AG04450 (cell line): ENCODE results near the gene PLXNA4. TPM values are rescaled to one million over a fixed set of nuclear protein-coding genes. Genes with fewer than 3 reads are reported as not detected.

ENCODE experiments used
- CTCF ChIA-PET: fragments of 300-600, 350-600 bp; formaldehyde crosslinking; extraction: SDS; loops from one replicate; lab custom pipeline; 2022; ENCODE audit warnings: antibody characterized with exemption, inconsistent platforms; lab: Charles Lee
- POLR2A ChIA-PET: fragments of 350-600 bp; formaldehyde crosslinking; extraction: SDS; loops from one replicate; lab custom pipeline; 2021; ENCODE audit warnings: antibody characterized with exemption, inconsistent platforms; lab: Yijun Ruan, JAX
- DNase-seq: peaks from one replicate; pipeline ENCODE4 v3.0.0-alpha.2; 2011; ENCODE audit warnings: low read depth, low spot score
- H3K27ac ChIP-seq: one replicate; pipeline ENCODE4 v1.5.1; 2012; ENCODE audit warnings: low read depth, low read length, control low read depth
- H3K27me3 ChIP-seq: one replicate; pipeline ENCODE4 v1.6.0; 2012; ENCODE audit warnings: low read length; ENCODE audit not compliant: control insufficient read depth, insufficient read depth
- H3K4me3 ChIP-seq: 2 replicates; pipeline ENCODE4 v1.5.1; 2011; ENCODE audit warnings: mild to moderate bottlenecking, low read depth, low read length, control low read depth
- H3K9me3 ChIP-seq: 2 replicates; pipeline ENCODE4 v1.5.1; 2012; ENCODE audit warnings: low read length; ENCODE audit not compliant: control insufficient read depth, insufficient read depth
- polyA plus RNA-seq: library from polyadenylated mRNA; depleted of rRNA; stranded (reverse); fragments of >200 nt; gene quantifications from 2 replicates; pipeline ENCODE4 v1.2.3, GENCODE V29; 2011
- TF ChIP-seq, protein P1 (sequence below): IDR thresholded peaks from 2 replicates; pipeline ENCODE4 v1.5.1; 2011; ENCODE audit warnings: low read depth, low read length, control low read depth, inconsistent platforms

PLXNA4 gene
- polyA plus RNA-seq, 1 experiment, result 0.05 TPM

DNA sequence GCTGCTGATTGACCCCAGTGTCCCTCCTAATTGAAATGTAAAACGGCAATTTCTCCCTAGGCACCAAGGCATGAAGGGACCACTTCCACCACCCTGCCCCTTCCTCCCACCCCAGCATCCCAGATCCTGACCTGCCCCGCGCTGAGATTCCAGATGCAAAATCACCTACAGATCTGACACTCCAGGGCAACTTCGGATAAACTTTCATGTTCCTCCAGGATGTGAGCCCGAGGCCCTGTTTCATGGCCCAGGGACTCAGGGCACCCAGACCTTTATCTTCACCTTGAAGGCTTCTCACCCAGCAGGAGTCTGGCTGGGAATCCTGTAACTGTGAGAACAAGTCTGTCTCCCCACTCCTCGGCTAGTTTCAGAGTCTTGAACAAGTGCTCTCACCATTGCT is 361.8 kb downstream of the PLXNA4 start:
- TF ChIP-seq, protein P1, sequence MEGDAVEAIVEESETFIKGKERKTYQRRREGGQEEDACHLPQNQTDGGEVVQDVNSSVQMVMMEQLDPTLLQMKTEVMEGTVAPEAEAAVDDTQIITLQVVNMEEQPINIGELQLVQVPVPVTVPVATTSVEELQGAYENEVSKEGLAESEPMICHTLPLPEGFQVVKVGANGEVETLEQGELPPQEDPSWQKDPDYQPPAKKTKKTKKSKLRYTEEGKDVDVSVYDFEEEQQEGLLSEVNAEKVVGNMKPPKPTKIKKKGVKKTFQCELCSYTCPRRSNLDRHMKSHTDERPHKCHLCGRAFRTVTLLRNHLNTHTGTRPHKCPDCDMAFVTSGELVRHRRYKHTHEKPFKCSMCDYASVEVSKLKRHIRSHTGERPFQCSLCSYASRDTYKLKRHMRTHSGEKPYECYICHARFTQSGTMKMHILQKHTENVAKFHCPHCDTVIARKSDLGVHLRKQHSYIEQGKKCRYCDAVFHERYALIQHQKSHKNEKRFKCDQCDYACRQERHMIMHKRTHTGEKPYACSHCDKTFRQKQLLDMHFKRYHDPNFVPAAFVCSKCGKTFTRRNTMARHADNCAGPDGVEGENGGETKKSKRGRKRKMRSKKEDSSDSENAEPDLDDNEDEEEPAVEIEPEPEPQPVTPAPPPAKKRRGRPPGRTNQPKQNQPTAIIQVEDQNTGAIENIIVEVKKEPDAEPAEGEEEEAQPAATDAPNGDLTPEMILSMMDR, result no peak
- CTCF ChIA-PET, result no interaction called here
- no peaks in the 10 kb centered on the region for H3K27me3 ChIP-seq
- H3K4me3 ChIP-seq, result no peak overlapping the region
- H3K9me3 ChIP-seq, result no peaks in the 10 kb centered on the region
- no peak for DNase-seq
- POLR2A ChIA-PET, result no interaction called here
- no peak overlapping the region for H3K27ac ChIP-seq

DNA sequence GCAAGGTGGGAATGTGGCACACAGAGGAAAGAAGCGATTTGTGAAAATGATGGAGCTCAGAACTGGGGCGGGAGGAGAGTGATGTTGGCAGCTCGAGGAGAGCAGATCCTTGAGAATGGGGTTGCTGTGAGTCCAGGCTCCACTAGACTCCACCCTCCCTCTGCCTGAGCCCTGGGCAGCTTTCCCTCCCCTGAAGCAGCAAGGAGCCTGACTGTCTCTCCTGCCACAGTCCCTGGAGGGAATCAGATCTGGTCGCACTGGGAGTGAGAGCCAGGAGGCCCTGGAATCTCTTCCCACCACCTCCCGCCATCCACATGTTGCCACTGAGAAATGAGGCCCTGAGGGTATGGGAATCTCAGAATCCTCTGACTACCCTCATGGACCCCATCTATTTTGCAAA is 362.7 kb downstream of the PLXNA4 start:
- Histone ChIP-seq H3K4me3 (no peak overlapping the region), H3K9me3 (no peaks in the 10 kb centered on the region), H3K27ac (no peak overlapping the region), H3K27me3 (no peaks in the 10 kb centered on the region)
- ChIA-PET CTCF (no interaction called here), POLR2A (no interaction called here)
- DNase-seq, result no peak
- TF ChIP-seq, protein P1, result no peak

DNA sequence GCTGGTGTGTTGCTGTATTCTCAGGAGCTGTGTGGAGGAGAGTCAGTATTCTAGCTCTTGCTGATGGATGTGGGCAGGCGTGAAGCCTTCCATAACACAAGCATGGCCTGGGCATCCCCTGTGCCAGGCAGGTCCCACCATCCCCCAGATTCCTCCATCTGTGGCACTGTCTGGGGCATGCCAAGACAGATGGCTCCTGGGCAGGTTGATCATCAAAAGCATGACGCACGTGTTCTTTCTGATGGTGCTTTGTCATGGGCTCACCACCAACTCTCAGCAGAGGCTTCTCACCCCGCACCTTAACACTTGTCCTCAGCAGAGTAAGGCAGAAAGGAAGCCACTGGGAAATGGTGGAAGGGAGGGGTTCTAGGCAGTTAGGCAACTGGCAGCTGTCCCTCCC is 364.3 kb downstream of the PLXNA4 start:
- no peaks in the 10 kb centered on the region for H3K27me3 ChIP-seq
- H3K4me3 ChIP-seq, result no peak overlapping the region
- POLR2A ChIA-PET, result no interaction called here
- no peaks in the 10 kb centered on the region for H3K9me3 ChIP-seq
- no peak for DNase-seq
- TF ChIP-seq, protein P1, result no peak
- CTCF ChIA-PET, result interaction anchor here (1.1 kb wide), 1 partner anchor 267 kb away, joined by 3 read pairs; no protein-coding TSS in a partner anchor
- no peak overlapping the region for H3K27ac ChIP-seq

DNA sequence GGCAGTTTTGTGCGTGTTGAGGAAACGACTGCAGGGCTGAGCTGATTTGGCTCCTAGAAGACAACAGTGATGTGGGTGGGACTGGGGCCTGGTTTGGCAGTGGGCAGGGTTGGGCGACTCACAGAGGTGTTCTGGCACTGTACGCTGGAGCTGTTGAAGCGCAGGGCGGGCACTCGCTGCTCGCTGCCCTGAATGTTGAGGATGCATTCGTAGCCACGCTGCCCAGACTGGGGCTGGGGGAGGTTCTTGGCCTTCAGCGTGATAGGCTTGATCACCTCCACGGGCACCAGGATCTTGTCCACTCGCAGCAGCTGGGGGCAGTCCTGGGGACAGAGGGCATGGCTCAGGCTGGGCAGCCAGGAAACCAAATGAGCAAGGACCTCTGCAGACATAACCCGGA is 365.4 kb downstream of the PLXNA4 start:
- CTCF ChIA-PET, result no interaction called here

DNA sequence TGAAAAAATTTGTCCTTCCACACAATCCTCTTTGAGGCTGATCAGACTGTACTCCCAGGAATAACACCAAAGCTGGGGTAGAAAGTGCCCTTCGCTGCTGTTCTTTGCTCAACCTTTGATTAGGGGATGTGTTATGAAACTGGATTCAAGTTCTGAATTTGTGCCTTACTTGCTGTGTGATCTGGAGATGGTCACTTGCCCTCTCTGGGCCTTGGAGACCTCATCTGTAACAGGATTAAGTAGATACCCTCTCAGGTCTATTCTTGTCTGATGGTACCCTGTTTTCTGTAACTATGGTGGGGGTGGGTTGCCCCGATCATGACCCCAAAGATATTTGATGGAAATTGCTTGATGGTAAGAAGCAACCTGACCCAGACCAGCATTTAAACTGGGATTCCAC is 368.5 kb downstream of the PLXNA4 start:
- Histone ChIP-seq H3K27me3 (no peaks in the 10 kb centered on the region), H3K27ac (no peak overlapping the region), H3K4me3 (no peak overlapping the region), H3K9me3 (no peaks in the 10 kb centered on the region)
- TF ChIP-seq, protein P1, result no peak
- POLR2A ChIA-PET, result no interaction called here
- CTCF ChIA-PET, result no interaction called here
- DNase-seq, result no peak

More for the DNA sequence above, 365.4 kb downstream of the PLXNA4 start:
- Histone ChIP-seq H3K27me3 (no peaks in the 10 kb centered on the region), H3K4me3 (no peak overlapping the region), H3K27ac (no peak overlapping the region), H3K9me3 (no peaks in the 10 kb centered on the region)
- TF ChIP-seq, protein P1, result no peak
- POLR2A ChIA-PET, result no interaction called here
- DNase-seq, result no peak
